Pancreas (tissue), 10 donors: ENCODE measurements around the gene ADRM1. TPM values are rescaled to one million over a fixed set of nuclear protein-coding genes. Genes with fewer than 3 reads are reported as not detected.

Experiments
- ATAC-seq, 4 donors: fragments of 200-7000 bp; cut with Tn5 transposase; one replicate each; pipeline versions ENCODE4 v1.8.0 to v1.9.1; 2020; ENCODE audit warnings: mild to moderate bottlenecking in 4 of 4, moderate library complexity in 4 of 4
- DNase-seq, 6 donors: peaks; one replicate each; pipeline ENCODE4 v3.0.0-alpha.2; 2020
- FAIRE-seq: peaks from 2 replicates; lab custom pipeline; 2012; peaks lifted over from hg19 to GRCh38; lab: Jason Lieb, UNC
- H3K27ac ChIP-seq, 4 donors: fragments of 200-600 bp; sonication (generic); 1 replicate in 3 of 4; 2 replicates in 1 of 4; pipeline versions ENCODE4 v1.5.0 to v1.8.0; 2020
- H3K27me3 ChIP-seq, 4 donors: fragments of 200-600 bp; one replicate each; pipeline ENCODE4 v1.8.0; 2021
- H3K36me3 ChIP-seq, 3 donors: fragments of 200-600 bp; sonication (generic) in 1 of 3; one replicate each; pipeline versions ENCODE4 v1.5.0 to v1.8.0; 2020 to 2021
- H3K4me1 ChIP-seq, 3 donors: fragments of 200-600 bp; one replicate each; pipeline ENCODE4 v1.8.0; 2021
- H3K4me3 ChIP-seq, 4 donors: fragments of 200-600 bp; sonication (generic) in 2 of 4; one replicate each; pipeline versions ENCODE4 v1.5.0 to v1.8.0; 2020 to 2021
- H3K9me3 ChIP-seq, 4 donors: fragments of 200-600 bp; one replicate each; pipeline ENCODE4 v1.8.0; 2021
- WGBS, 2 donors: extraction: QIAGEN DNeasy Blood & Tissue Kit; methylation state at CpG; one replicate each; pipeline ENCODE4 v1.1.7; 2013; 5-methylcytosine and 5-hydroxymethylcytosine counted together
- intact Hi-C, 3 donors: fragments of 100-400 bp; cut with DNase I; formaldehyde crosslinking; loops; one replicate each; pipeline versions ENCODE4 v1.11.1 to v1.14.2; 2022
- polyA plus RNA-seq, 2 donors: library from polyadenylated mRNA; stranded (reverse); fragments of 200-250 nt; gene quantifications; one replicate each; pipeline ENCODE4 v1.2.3, GENCODE V29; 2013
- total RNA-seq, 6 donors: library from RNA; stranded (reverse); fragmentation: NEBNext Ultra II Directional in 4 of 6; extraction: Animal tissue kit (Norgen Biotek cat#: 25700) in 4 of 6; gene quantifications; one replicate each; pipeline versions ENCODE4 v1.2.1 to v1.2.4, GENCODE V29; 2021 to 2023
- TF ChIP-seq, protein P1 (sequence below), 4 donors: fragments of 200-600 bp; sonication (generic) in 3 of 4; IDR thresholded peaks; one replicate each; pipeline versions ENCODE4 v1.5.0 to v1.8.0; 2021; ENCODE audit warnings: antibody characterized with exemption in 4 of 4
- donor health status: healthy with polysubstance abuse.
- donor health status: DM: no; HTN: no; CAD: no; lungs with moderate emphysema.
- donor health status: DM: no; HTN: no; CAD: no.
- donor health status: control.
- donor health status: control.
- donor health status: Bipolar disorder and iron deficiency.
- donor health status: DM: yes; HTN: yes; CAD: no.
- donor health status: DM: no; HTN: no; CAD: no.
- donor health status: DM: no; HTN: no; CAD: no.
- donor health status: DM: yes; HTN: yes; CAD: no.

ADRM1 gene
- total and polyA plus RNA-seq, 8 donors: 33.3 to 76.0 (median 41.7) TPM

DNA sequence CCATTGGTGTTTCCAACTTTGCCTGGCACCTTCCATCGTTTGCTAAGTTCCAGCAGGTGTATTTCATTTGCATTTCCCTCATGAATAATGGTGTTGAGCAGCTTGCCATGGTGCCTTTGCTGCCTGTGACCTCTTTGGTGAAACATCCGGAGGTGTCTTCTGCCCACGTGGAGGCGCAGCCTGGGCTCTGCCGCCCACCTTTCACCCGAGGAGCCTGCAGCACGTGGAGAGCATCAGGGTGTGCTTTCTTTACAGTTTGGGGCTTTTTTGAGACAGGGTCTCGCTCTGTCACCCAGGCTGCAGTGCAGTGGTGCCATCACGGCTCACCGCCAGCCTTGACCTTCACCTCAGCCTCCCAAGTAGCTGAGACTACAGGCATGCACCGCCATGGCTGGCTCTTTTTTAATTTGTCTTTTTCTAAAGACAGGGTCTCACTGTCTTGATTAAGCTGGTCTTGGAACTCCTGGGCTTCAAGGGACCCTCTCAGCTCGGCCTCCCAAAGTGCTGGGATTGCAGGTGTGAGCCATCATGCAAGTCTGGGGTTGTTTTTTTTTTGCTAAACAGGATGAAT, 3.0 kb upstream of the ADRM1 start:
- FAIRE-seq: no peak
- Histone ChIP-seq H3K36me3 (peaks cover 0 to 9% (median 5%) of the 10 kb centered on the region in 3 donors), H3K27me3 (no peaks in the 10 kb centered on the region), H3K4me1 (peaks cover 16 to 18% (median 18%) of the 10 kb centered on the region in 3 donors), H3K9me3 (no peaks in the 10 kb centered on the region), H3K27ac (no peak overlapping the region), H3K4me3 (no peak overlapping the region)
- TF ChIP-seq, protein P1, sequence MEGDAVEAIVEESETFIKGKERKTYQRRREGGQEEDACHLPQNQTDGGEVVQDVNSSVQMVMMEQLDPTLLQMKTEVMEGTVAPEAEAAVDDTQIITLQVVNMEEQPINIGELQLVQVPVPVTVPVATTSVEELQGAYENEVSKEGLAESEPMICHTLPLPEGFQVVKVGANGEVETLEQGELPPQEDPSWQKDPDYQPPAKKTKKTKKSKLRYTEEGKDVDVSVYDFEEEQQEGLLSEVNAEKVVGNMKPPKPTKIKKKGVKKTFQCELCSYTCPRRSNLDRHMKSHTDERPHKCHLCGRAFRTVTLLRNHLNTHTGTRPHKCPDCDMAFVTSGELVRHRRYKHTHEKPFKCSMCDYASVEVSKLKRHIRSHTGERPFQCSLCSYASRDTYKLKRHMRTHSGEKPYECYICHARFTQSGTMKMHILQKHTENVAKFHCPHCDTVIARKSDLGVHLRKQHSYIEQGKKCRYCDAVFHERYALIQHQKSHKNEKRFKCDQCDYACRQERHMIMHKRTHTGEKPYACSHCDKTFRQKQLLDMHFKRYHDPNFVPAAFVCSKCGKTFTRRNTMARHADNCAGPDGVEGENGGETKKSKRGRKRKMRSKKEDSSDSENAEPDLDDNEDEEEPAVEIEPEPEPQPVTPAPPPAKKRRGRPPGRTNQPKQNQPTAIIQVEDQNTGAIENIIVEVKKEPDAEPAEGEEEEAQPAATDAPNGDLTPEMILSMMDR (IDR thresholded peaks at IDR 0.05): no peak
- DNase-seq: peak in 1 of 6 donors; percentile 34
- intact Hi-C loops: no loop called here
- 79 to 87% methylated on average over 12 of the region's 12 CpGs for WGBS, 2 donors
- ATAC-seq: no peak

DNA sequence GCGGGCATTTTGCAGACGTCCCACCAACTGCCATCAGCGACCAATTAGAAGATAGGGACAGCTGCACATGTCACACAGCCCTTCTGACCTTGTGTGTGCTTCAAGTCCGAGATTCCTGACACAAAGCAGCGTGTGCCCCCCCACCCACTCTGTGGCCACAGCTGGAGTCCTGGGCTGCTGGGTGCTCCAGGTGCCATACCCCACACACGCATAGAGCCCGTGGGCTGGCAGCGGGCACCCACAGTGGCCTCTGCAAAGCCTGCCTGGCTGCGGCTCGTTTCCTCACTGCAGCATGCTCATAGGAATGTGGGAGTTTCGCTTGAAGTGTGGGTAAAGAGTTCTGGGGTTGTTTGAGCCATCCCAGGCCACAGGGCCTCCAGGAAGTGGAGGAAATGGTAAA, 2.5 kb upstream of the ADRM1 start:
- peaks cover 0 to 6% (median 2%) of the 10 kb centered on the region in 3 donors for H3K36me3 ChIP-seq
- no peak overlapping the region for H3K4me3 ChIP-seq
- intact Hi-C loops: no loop called here
- ATAC-seq (no peak), DNase-seq (peak in 2 of 6 donors; percentile 47 to 70), FAIRE-seq (no peak)
- WGBS, 2 donors: 68 to 72% methylated on average over 11 of the region's 11 CpGs
- H3K27ac ChIP-seq: no peak overlapping the region
- TF ChIP-seq, protein P1 (IDR thresholded peaks at IDR 0.05): no peak
- H3K27me3 ChIP-seq: no peaks in the 10 kb centered on the region
- H3K9me3 ChIP-seq: no peaks in the 10 kb centered on the region
- H3K4me1 ChIP-seq: peaks cover 16 to 21% (median 20%) of the 10 kb centered on the region in 3 donors

DNA sequence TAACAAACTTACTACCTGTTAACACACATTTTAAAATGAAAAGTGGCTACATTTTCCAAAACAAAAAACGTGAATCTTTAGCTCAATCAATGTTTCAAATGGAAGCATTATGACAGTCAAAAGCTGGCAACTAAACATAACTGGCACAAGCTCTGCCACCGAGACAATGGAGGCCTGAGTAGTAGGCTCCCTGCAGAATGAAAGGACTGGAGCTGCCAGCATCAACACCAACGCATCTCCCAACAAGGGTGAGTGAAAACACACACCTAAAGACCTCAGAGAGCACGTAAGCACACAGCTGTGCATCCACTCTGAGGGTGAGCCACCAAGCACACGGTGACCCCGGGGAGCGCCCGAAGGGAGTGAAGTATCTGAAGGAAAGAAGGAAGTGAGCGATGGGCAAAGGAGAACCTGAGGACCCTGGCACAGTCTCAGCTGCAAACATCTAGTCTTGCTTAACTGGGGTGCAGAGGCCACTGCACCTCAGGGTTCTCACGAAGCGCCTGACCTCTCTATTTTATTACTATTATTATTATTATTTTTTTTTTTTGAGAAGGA, 1.6 kb upstream of the ADRM1 start:
- DNase-seq: peak in 1 of 6 donors; percentile 41
- no peak for ATAC-seq
- Histone ChIP-seq H3K36me3 (peaks cover 0 to 5% (median under 1%) of the 10 kb centered on the region in 3 donors), H3K27me3 (no peaks in the 10 kb centered on the region), H3K4me1 (peaks cover 23 to 29% (median 25%) of the 10 kb centered on the region in 3 donors), H3K27ac (peak overlapping the region in 3 of 4 donors; percentile 95 to 98 (median 96)), H3K9me3 (no peaks in the 10 kb centered on the region), H3K4me3 (no peak overlapping the region)
- no peak for FAIRE-seq
- TF ChIP-seq, protein P1 (IDR thresholded peaks at IDR 0.05): no peak
- 85 to 87% methylated on average over 11 of the region's 11 CpGs for WGBS, 2 donors
- intact Hi-C loops: no loop called here

DNA sequence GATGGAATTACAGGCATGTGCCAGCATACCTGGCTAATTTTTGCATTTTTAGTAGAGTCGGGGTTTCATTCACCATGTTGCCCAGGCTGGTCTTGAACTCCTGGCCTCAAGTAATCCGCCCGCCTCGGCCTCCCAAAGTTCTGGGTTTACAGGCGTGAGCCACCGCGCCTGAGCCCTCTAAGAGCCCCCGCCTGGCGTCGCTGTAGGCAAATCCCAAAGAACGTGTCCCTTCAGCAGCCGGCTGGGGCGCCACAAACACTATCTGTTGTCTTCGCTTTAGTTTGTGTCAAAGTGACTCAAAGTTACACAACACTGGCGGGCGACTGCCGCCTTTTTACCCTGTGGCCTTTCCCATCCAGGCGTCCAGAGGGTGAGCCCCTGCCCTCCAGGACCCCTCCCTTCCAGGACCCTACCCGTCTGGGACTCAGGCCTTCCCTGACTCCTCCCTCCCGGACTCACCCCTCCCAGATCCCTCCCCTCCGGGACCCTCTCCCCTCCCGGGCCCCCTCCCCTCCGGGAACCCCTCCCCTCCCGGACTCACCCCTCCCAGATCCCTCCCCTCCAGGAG, 940 bp upstream of the ADRM1 start:
- FAIRE-seq (no peak), DNase-seq (peak; percentile 88 to 96 (median 92)), ATAC-seq (peak; percentile 46 to 76 (median 61))
- Histone ChIP-seq H3K36me3 (peaks cover 0 to 12% (median 6%) of the 10 kb centered on the region in 3 donors), H3K4me3 (peak overlapping the region in 3 of 4 donors; percentile 85 to 94 (median 89)), H3K4me1 (peaks cover 23 to 32% (median 27%) of the 10 kb centered on the region in 3 donors), H3K27me3 (no peaks in the 10 kb centered on the region), H3K9me3 (no peaks in the 10 kb centered on the region), H3K27ac (peak overlapping the region; percentile 95 to 98 (median 96))
- intact Hi-C loops: no loop called here
- WGBS, 2 donors: 2 to 4% methylated on average over 23 to 24 of the region's 24 CpGs
- TF ChIP-seq, protein P1 (IDR thresholded peaks at IDR 0.05): peak; percentile 75 to 90 (median 82)
